ENCODE results near the gene RARB.

The RARB gene

DNA sequence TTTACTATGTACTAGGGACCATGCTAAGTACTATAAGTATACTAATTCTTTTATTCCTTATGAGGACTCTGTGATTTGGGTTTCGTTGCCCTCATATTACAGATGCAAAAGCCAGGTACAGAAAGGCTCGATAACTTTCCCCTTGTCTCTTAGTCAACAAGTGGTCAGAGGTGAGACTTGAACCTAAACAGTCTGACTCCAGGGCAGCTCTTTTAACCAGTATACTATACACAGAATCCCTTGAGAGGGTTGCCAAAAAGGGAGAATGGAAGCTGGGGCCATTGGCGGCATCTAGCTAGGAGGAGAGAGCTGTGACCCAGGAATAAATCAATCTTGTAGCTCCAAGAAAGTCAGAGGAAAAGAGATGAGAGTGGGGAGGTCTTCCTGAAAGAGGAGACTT is 144.3 kb downstream of the RARB start:
- TF ChIP-seq, protein P1, sequence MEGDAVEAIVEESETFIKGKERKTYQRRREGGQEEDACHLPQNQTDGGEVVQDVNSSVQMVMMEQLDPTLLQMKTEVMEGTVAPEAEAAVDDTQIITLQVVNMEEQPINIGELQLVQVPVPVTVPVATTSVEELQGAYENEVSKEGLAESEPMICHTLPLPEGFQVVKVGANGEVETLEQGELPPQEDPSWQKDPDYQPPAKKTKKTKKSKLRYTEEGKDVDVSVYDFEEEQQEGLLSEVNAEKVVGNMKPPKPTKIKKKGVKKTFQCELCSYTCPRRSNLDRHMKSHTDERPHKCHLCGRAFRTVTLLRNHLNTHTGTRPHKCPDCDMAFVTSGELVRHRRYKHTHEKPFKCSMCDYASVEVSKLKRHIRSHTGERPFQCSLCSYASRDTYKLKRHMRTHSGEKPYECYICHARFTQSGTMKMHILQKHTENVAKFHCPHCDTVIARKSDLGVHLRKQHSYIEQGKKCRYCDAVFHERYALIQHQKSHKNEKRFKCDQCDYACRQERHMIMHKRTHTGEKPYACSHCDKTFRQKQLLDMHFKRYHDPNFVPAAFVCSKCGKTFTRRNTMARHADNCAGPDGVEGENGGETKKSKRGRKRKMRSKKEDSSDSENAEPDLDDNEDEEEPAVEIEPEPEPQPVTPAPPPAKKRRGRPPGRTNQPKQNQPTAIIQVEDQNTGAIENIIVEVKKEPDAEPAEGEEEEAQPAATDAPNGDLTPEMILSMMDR (IDR thresholded peaks at IDR 0.05) = no peak
- Histone ChIP-seq H3K4me3 (no peak overlapping the region), H3K27ac (no peak overlapping the region)
- no peak for DNase-seq (ENCODE audit: low spot score)

DNA sequence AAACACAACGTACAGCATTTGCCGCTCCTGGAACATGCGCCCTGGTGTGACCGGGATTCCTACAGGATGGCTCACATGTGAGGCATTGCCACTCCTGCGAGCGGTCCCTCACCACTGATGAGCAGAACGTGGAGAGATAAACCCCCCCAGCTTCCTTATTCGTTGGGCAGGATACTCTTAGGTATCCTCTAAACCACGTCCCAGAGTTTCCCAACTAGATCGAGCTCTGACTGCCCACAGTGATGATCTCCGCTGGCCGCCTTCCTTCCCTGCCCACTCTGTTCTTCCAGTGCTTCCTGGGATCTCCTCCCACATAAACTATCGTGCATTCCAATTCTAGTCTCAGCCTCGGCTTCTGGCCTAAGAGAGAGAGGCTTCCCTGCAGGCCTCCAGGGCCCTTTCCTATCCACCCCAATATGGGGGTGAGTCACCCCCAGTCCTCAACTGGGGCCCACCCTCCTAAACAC is 144.9 kb downstream of the RARB start:
- Histone ChIP-seq H3K27ac (peak overlapping the region; percentile 23 to 76), H3K4me3 (peak overlapping the region; percentile 46)
- TF ChIP-seq, protein P1 (IDR thresholded peaks at IDR 0.05) = no peak
- no peak for DNase-seq (ENCODE audit: low spot score)

DNA sequence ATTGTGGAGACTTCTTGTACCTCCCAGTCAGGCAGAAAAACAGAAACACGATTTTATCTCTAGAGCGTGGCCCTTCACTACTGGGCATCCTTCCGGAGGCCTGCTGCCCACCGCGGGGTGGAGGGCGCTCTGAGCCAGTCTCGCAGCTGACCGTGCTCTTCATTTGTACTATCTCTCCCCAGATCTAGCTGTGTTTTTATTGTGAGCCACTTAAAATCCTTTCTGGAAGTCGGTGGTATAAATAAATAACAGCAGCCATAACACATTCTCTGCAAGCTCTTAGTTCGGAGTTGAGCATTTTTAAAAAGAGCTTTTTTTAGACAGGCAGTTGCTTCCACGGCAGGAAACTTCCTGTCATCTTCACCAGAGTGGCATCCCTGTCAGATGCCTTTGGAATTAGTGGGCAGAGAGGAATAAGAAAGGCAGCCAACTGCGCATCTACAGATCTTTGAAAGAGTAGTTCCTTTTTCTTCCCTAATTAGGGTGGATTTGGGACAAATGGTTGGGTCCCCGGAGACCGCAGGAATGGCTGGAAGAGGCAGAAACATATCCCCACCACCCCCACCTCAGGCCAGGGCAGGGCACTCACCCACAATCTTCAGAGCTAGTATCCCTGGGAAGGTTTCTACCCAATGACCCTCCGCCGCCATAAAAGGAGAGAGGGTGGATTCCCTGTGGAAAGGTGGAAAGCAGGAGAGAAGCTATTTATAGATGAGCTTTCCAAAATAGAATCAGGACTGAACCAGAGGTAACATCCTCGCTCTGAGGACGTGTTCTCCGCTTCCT is 145.5 kb downstream of the RARB start:
- Histone ChIP-seq H3K27ac (peak overlapping the region; percentile 23 to 76), H3K4me3 (peak overlapping the region; percentile 46)
- DNase-seq (ENCODE audit: low spot score) = no peak
- TF ChIP-seq, protein P1 (IDR thresholded peaks at IDR 0.05) = no peak

DNA sequence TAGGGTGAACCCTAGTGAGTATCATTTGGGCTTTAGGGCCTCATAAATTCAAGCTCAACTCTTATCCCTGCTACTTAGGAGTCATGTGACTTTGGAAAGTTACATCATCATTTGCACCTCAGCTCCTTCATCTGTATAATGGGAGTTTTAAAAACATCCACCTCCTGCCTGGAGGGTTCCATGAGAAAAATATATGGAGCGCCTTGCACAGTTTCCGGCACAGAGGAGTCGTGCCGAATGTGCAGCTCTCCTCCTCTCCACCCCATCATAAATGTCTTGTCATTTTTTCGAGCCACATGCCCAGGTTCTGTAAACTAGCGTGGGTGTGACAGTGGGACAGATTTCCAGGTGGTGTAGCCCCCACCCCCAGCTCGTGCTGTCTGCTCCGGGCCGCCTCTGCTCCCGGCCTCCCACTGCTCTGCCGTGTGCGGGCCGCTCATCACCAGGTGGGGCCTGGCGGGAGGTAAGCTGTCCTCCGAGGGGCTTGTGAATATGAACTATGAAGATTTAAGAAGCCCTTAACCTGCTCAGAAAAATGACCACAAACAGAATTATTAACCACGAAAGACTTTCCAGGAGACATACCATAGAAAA is 146.2 kb downstream of the RARB start:
- TF ChIP-seq, protein P1 (IDR thresholded peaks at IDR 0.05) = no peak
- DNase-seq (ENCODE audit: low spot score) = no peak
- H3K4me3 ChIP-seq = no peak overlapping the region
- H3K27ac ChIP-seq = no peak overlapping the region

DNA sequence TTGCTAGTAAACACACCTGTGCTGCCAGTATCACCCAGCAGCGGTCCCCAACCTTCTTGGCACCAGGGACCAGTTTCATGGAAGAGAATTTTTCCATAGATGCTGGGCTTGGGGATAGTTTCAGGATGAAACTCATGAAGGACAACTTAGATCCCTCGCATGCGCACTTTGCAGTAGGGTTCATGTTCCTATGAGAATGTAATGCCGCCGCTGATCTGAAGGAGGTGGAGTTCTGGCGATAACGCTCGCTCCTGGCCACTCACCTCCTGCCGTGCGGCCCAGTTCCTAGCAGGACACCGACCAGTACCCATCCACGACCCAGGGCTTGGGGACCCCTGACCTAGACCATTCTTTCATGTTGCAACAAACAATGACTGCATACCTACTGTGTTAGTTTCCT is 146.9 kb downstream of the RARB start:
- TF ChIP-seq, protein P1 (IDR thresholded peaks at IDR 0.05) = no peak
- no peak for DNase-seq (ENCODE audit: low spot score)
- Histone ChIP-seq H3K4me3 (no peak overlapping the region), H3K27ac (no peak overlapping the region)

DNA sequence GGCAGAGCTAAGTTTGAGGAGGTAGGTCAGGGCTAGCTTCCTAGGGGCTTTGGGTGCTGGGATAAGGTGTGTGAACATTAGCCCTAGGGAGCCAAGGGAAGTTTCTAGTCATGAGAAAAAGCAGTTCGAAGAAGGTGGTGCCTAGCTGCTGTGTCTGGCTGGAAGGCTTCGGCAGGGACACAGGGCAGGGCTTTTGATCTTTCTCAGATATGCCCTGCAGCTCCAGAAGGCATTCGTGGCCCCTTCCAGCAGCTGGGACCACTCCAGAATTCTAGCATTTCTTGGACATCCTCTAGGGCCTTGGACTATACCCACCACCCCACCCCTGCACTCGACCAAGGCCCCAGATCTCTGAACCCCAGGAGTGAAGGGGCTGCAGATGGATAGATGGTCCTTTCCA is 148.1 kb downstream of the RARB start:
- DNase-seq (ENCODE audit: low spot score) = no peak
- TF ChIP-seq, protein P1 (IDR thresholded peaks at IDR 0.05) = no peak
- Histone ChIP-seq H3K27ac (no peak overlapping the region), H3K4me3 (no peak overlapping the region)

Measured in coronary artery (tissue), 2 donors.